Right lung (tissue), 10 donors: ENCODE measurements around the gene OR11H1. TPM values are rescaled to one million over a fixed set of nuclear protein-coding genes. Genes with fewer than 3 reads are reported as not detected.
"Not testable (repeated sequence)": the region's sequence is repeated elsewhere in the genome, so short reads cannot be mapped to it uniquely, and the experiment has no call there.

Experiments
- DNase-seq, 2 donors: peaks; one replicate each; pipeline ENCODE4 v3.0.0-alpha.2; 2013
- long read RNA-seq, 8 donors: transcript quantifications; one replicate each; lab custom pipeline, GENCODE V29; 2026
- polyA plus RNA-seq, 5 donors: library from polyadenylated mRNA; unstranded; fragments of 120-200 nt; gene quantifications; one replicate each; pipeline versions ENCODE4 v1.2.1 to v1.2.3, GENCODE V29; 2013; ENCODE audit warnings: inconsistent platforms in 1 of 5, low replicate concordance in 1 of 5; ENCODE audit not compliant: insufficient read length in 5 of 5, insufficient read depth in 1 of 5

Gene OR11H1, protein sequence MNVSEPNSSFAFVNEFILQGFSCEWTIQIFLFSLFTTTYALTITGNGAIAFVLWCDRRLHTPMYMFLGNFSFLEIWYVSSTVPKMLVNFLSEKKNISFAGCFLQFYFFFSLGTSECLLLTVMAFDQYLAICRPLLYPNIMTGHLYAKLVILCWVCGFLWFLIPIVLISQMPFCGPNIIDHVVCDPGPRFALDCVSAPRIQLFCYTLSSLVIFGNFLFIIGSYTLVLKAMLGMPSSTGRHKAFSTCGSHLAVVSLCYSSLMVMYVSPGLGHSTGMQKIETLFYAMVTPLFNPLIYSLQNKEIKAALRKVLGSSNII
- not detected for polyA plus RNA-seq
- long read RNA-seq, donor 1, result 0 reads
- long read RNA-seq, donor 2, result 0 reads
- long read RNA-seq, donor 3, result 0 reads
- long read RNA-seq, donor 4, result 0 reads
- long read RNA-seq, donor 5, result 0 reads
- long read RNA-seq, donor 6, result 0 reads
- long read RNA-seq, donor 7, result 0 reads
- long read RNA-seq, donor 8, result 0 reads

DNA sequence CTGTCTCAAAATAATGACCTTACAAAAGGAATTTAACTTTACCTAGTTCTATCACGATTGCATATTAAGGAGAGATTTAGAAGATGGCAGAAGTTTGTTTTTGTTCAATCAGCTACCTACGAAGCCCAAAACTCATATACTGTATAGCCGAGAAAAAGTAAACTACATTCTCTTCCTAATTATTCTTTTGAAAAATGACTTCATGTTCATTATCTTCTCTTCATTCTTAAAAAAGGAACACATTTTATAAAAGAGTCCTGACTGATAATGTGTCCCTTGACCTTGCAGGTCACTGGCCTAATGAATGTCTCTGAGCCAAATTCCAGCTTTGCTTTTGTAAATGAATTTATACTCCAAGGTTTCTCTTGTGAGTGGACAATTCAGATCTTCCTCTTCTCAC lies at the start of gene OR11H1:
Gene OR11H1, plus strand, starts transcription at position 301 of the 400 bp plus-strand sequence. Its CDS starts 0 bp downstream, at position 301.
- not testable (repeated sequence) for DNase-seq

DNA sequence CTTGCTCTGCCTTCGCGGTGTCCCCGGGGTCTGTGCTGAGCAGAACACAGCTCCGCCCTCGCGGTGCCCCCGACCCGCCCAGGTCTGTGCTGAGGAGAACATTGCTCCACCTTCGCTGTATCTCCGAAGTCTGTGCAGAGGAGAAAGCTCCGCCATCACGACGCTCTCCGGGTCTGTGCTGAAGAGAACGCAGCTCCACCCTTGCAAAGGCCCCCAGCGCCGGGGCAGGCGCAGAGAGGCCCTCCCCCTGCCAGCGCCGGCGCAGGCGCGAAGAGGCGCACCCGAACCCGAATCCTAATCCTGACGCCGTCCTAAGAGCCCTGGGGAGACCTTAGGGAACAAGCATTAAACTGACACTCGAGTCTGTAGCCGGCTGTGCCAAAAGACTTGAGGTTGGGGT lies 18.0 kb upstream of the OR11H1 start:
- not testable (repeated sequence) for DNase-seq

DNA sequence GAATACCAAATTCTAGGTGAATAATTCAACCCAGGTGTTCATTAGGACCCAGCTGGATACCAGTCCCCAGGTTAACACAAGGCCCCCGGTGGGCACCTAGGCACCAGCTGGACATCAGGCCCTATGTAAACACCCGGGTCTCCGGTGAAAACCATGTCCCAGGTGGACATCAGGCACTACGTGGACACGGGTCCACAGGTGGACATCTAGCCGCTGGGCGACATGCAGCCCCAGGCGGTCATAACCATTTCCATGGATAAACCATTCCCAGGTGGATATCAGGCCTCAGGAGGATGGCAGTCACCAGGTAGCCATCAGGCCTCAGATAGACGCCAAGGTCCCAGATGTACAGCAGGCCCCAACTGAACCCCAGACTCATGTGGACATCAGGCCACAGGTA lies 12.1 kb upstream of the OR11H1 start:
- DNase-seq, result not testable (repeated sequence)

DNA sequence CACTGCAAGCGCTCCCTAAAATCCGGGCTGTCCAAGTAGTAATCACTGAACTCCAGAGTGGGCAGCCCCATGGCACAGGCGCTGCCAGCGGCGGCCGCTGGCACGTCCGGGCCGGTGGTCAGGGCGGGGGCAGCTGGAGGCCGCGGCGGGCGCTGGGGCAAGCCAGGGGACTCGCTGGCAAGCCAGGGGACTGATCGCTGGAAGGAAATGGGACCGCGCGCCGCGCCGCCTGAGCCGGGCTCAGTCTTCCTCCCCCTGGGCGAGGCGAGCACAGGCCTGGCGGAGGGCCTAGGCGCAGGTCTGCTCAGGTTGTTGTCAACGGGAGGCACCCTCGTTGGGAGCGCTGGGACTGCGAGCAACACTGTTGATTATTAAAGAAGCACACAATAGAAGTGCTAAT lies 25.8 kb downstream of the OR11H1 start:
- DNase-seq, result not testable (repeated sequence)

DNA sequence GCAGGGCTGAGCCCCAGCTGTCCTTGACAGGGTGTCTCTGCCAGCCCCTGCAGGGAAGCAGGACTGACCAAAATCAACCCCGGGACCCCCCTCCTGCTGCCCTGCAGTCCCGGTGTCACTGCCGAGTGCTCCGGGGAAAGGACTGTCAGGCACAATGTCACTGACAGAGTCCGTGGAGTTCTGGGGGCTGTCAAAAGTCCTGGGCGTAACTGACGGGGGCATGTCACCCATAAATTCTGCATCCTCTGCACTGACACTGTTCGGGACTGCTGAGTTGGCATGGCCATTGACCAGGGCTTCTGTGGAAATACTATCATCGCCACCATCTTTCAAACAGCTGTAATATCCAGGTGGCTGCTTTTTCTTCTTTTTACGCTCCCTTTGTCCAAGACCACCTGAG lies 35.5 kb downstream of the OR11H1 start:
- DNase-seq, result not testable (repeated sequence)

DNA sequence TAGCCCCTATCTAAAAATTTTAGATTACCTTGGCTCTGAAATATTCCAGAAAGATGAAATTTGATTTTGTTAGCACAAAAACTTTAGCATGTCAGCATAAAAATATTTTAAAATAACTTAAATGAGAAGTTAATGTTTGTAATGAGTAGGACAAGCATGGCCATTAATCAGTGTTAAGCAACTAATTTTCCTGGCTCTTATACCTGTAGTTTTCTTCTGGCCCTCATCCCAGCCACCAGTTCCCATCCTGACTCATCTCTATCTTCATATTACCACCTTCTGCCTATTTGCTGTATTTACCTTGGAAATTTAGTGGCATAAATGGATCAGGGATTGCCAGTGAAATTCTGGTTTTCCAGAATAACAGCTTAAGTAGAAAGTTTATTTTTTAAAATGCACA lies 37.1 kb downstream of the OR11H1 start:
- DNase-seq, result not testable (repeated sequence)

Other genes with a start within 250 kb of the OR11H1 start
- gene POTEH, start 161.8 kb downstream of the OR11H1 start, polyA plus RNA-seq, result not detected